GM20000 (cell line): ENCODE results near the gene PXK.
"Not testable (repeated sequence)": the region's sequence is repeated elsewhere in the genome, so short reads cannot be mapped to it uniquely, and the experiment has no call there.

ENCODE experiments used
- DNase-seq: peaks from one replicate; pipeline ENCODE4 v3.0.0; 2012; ENCODE audit warnings: low spot score
- CTCF ChIP-seq: IDR thresholded peaks from 2 replicates; pipeline ENCODE4 v1.5.1; 2012; ENCODE audit warnings: mild to moderate bottlenecking, control low read depth; ENCODE audit errors: extremely low read depth, missing control alignments

Gene PXK

GRCh38 chr3:58333206-58334012, 717 bp downstream of the PXK start:
- DNase-seq = peak; percentile 80
- peak; percentile 32 for TF ChIP-seq CTCF

GRCh38 chr3:58334013-58334321, 1.3 kb downstream of the PXK start:
- TF ChIP-seq CTCF = no peak
- no peak for DNase-seq

GRCh38 chr3:58334506-58334884, 1.8 kb downstream of the PXK start:
- DNase-seq = no peak
- no peak for TF ChIP-seq CTCF

GRCh38 chr3:58335652-58335947, 2.9 kb downstream of the PXK start:
- TF ChIP-seq CTCF = no peak
- no peak for DNase-seq

GRCh38 chr3:58336135-58336882, 3.6 kb downstream of the PXK start:
- no peak for DNase-seq
- no peak for TF ChIP-seq CTCF

GRCh38 chr3:58337190-58337589, 4.5 kb downstream of the PXK start:
- DNase-seq = no peak
- no peak for TF ChIP-seq CTCF

GRCh38 chr3:58339146-58339545, 6.5 kb downstream of the PXK start:
- not testable (repeated sequence) for DNase-seq
